BE2C (cell line): ENCODE data around the gene KRTAP13-1.

ENCODE experiments used
- DNase-seq: peaks from one replicate; pipeline ENCODE4 v3.0.0-alpha.2; 2020
- H3K27me3 ChIP-seq: fragments of 250-450 bp; sonication (Bioruptor Pico); 2 replicates; pipeline ENCODE4 v1.5.1; 2020; ENCODE audit warnings: mild to moderate bottlenecking
- H3K36me3 ChIP-seq: fragments of 250-450 bp; sonication (Bioruptor Pico); 2 replicates; pipeline ENCODE4 v1.5.1; 2020; ENCODE audit warnings: mild to moderate bottlenecking
- H3K4me1 ChIP-seq: fragments of 250-450 bp; sonication (Bioruptor Pico); 2 replicates; pipeline ENCODE4 v1.5.1; 2020
- H3K4me3 ChIP-seq: 2 replicates; pipeline ENCODE4 v1.5.1; 2011; ENCODE audit warnings: low read depth, low read length
- H3K9me3 ChIP-seq: fragments of 250-450 bp; sonication (Bioruptor Pico); 2 replicates; pipeline ENCODE4 v1.5.1; 2020
- CTCF ChIP-seq: IDR thresholded peaks from 2 replicates; pipeline ENCODE4 v1.5.1; 2012; ENCODE audit warnings: mild to moderate bottlenecking, low read depth, low read length

KRTAP13-1 gene

GRCh38 chr21:30443226-30443625, 47.4 kb downstream of the KRTAP13-1 start:
- H3K4me1 ChIP-seq: no peaks in the 10 kb centered on the region
- no peaks in the 10 kb centered on the region for H3K36me3 ChIP-seq
- no peaks in the 10 kb centered on the region for H3K27me3 ChIP-seq
- TF ChIP-seq CTCF: no peak
- DNase-seq: no peak
- H3K4me3 ChIP-seq: no peak overlapping the region
- no peaks in the 10 kb centered on the region for H3K9me3 ChIP-seq

- H3K9me3 ChIP-seq: no peaks in the 10 kb centered on the region
- no peak overlapping the region for H3K4me3 ChIP-seq
- TF ChIP-seq CTCF: no peak
- DNase-seq: no peak
- H3K4me1 ChIP-seq: no peaks in the 10 kb centered on the region
- H3K36me3 ChIP-seq: no peaks in the 10 kb centered on the region
- H3K27me3 ChIP-seq: no peaks in the 10 kb centered on the region
These were observed 48.4 kb downstream of the KRTAP13-1 start for GRCh38 chr21:30444204-30444603.
